GM21360 (cell line): Measurements from ENCODE around the gene ATG4B.
A peak's percentile ranks its signal among the peaks of the same experiment; 100 is the strongest.

Experiments
- ATAC-seq: cut with Tn5 transposase; IDR thresholded peaks from one replicate; pipeline ENCODE4 v1.9.1; 2021; ENCODE audit warnings: mild to moderate bottlenecking, moderate library complexity; ENCODE audit not compliant: unreplicated experiment

The ATG4B gene

GRCh38 chr2:241637795-241638660 lies 535 bp downstream of the ATG4B start:
- peak; percentile 21 for ATAC-seq

GRCh38 chr2:241638940-241639339 lies 1.4 kb downstream of the ATG4B start:
- ATAC-seq: no peak

- no peak for ATAC-seq
Observed at GRCh38 chr2:241639385-241639784, 1.9 kb downstream of the ATG4B start.

GRCh38 chr2:241640165-241640795 lies 2.8 kb downstream of the ATG4B start:
- no peak for ATAC-seq

GRCh38 chr2:241641631-241642030 lies 4.1 kb downstream of the ATG4B start:
- no peak for ATAC-seq

GRCh38 chr2:241645056-241645914 lies 7.8 kb downstream of the ATG4B start:
- no peak for ATAC-seq

- no peak for ATAC-seq
Observed at GRCh38 chr2:241645915-241646645, 8.6 kb downstream of the ATG4B start.

GRCh38 chr2:241648453-241648852 lies 11.0 kb downstream of the ATG4B start:
- ATAC-seq: no peak

GRCh38 chr2:241649404-241649803 lies 11.9 kb downstream of the ATG4B start:
- ATAC-seq: no peak

GRCh38 chr2:241649927-241650326 lies 12.4 kb downstream of the ATG4B start:
- no peak for ATAC-seq

GRCh38 chr2:241652142-241652541 lies 14.6 kb downstream of the ATG4B start:
- no peak for ATAC-seq

GRCh38 chr2:241652722-241653121 lies 15.2 kb downstream of the ATG4B start:
- ATAC-seq: no peak

GRCh38 chr2:241653210-241653750 lies 15.8 kb downstream of the ATG4B start:
- no peak for ATAC-seq

- no peak for ATAC-seq
Observed at GRCh38 chr2:241654551-241654950, 17.1 kb downstream of the ATG4B start.

GRCh38 chr2:241655516-241656189 lies 18.2 kb downstream of the ATG4B start:
- ATAC-seq: no peak

GRCh38 chr2:241656190-241656741 lies 18.8 kb downstream of the ATG4B start:
- no peak for ATAC-seq

GRCh38 chr2:241657786-241658254 lies 20.3 kb downstream of the ATG4B start:
- no peak for ATAC-seq

- ATAC-seq: no peak
Observed at GRCh38 chr2:241658296-241658695, 20.8 kb downstream of the ATG4B start.

- no peak for ATAC-seq
Observed at GRCh38 chr2:241659150-241659739, 21.8 kb downstream of the ATG4B start.
